C4-2B (cell line): ENCODE results near the gene IGLL1.

Source experiments
- ZFX ChIP-seq: fragments of 450-650 bp; IDR thresholded peaks from 2 replicates; pipeline ENCODE4 v1.6.1; 2017
- TF ChIP-seq, protein P1 (sequence below): fragments of 450-650 bp; conservative IDR thresholded peaks from 2 replicates; pipeline ENCODE4 v1.5.1; 2017; ENCODE audit warnings: mild to moderate bottlenecking

DNA sequence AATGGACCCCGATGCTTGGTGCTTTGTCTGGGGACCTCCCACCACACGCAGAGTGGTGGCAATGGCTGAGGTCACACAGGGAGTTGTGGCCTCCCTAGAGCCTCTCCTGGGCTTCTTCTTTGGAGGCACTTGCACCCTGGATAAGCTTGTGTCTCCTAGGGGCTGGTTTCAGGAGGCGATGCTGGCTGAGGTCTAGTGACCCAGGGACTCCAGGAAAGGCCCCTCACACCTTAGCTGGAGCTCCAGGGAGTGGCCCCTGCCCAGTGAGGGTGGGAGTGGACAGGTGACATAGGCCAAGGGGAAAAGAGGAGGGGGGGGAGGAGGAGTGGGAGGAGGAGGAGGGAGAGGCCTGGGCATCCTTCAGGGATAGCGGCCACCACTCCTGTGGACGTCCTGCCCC is 810 bp downstream of the IGLL1 start:
- TF ChIP-seq, protein P1, sequence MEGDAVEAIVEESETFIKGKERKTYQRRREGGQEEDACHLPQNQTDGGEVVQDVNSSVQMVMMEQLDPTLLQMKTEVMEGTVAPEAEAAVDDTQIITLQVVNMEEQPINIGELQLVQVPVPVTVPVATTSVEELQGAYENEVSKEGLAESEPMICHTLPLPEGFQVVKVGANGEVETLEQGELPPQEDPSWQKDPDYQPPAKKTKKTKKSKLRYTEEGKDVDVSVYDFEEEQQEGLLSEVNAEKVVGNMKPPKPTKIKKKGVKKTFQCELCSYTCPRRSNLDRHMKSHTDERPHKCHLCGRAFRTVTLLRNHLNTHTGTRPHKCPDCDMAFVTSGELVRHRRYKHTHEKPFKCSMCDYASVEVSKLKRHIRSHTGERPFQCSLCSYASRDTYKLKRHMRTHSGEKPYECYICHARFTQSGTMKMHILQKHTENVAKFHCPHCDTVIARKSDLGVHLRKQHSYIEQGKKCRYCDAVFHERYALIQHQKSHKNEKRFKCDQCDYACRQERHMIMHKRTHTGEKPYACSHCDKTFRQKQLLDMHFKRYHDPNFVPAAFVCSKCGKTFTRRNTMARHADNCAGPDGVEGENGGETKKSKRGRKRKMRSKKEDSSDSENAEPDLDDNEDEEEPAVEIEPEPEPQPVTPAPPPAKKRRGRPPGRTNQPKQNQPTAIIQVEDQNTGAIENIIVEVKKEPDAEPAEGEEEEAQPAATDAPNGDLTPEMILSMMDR = no peak
- TF ChIP-seq ZFX = no peak
